Umbilical cord (tissue), 2 donors: ENCODE data around the gene BCL11B. TPM values are rescaled to one million over a fixed set of nuclear protein-coding genes. Genes with fewer than 3 reads are reported as not detected.

Experiments
- DNase-seq: peaks from one replicate; pipeline ENCODE4 v3.0.0-alpha.2; 2015; ENCODE audit warnings: low spot score
- total RNA-seq: library from RNA; depleted of rRNA; stranded (reverse); fragments of >200 nt; gene quantifications from one replicate; pipeline ENCODE4 v1.2.3, GENCODE V29; 2014; ENCODE audit warnings: low replicate concordance; ENCODE audit not compliant: insufficient read depth

Gene BCL11B
- total RNA-seq, 1 donor from 2014 or later = 2.6 TPM

DNA sequence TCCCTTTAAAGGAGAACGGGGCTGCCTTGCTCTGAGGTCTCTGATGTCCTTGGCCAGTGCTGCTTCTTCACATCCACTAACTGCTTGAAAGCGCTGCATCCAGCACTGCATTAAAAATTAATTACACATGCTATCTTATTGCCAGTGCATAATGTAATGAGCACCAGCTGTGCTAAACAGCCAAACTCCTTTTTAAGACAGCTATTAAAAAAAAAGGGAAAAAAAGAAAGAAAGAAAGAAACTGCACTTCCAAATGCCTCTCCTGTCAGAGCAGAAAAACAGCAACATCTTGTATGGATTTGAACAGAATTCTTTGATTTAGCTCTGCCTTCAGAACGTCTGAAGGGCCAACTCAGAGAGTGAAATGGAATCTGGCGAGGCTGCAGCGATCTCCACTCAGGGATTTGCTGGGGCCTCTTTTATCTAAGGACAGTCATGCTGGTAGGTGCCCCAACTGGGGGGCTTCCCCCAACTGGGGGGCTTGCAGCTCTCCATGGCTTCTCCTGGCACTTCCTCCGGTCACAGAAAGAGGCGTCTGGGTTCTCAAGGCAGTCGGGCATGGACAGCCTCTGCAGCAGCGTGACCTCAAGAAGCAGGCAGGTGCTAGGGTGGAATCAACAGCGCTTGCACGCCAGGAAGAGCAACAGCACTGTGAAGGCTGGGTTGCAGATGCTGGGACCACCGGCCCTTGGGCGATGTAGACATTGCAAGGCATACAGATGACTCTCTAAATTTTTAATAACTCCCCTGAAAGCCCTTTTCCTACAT, 46.4 kb downstream of the BCL11B start:
- DNase-seq = peak; percentile 69

DNA sequence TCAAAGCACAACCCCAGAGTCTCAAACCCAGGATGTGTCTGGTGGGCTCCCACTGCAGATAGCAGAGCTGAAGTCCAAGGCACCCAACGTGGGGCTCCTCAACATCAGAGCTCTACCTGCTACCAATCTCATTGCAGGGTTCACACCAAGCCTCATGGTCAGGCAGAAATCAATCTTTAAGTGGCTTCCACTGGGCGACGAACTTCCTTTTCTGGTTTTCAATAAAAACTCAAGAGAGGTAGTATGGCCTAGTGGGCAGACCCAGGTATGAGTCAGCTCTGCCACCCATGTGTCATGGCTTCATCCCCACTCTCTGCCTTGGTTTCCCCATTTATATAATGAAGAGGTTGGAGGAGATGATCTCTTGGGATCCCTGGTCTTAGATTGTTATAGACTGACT, 47.0 kb downstream of the BCL11B start:
- no peak for DNase-seq

DNA sequence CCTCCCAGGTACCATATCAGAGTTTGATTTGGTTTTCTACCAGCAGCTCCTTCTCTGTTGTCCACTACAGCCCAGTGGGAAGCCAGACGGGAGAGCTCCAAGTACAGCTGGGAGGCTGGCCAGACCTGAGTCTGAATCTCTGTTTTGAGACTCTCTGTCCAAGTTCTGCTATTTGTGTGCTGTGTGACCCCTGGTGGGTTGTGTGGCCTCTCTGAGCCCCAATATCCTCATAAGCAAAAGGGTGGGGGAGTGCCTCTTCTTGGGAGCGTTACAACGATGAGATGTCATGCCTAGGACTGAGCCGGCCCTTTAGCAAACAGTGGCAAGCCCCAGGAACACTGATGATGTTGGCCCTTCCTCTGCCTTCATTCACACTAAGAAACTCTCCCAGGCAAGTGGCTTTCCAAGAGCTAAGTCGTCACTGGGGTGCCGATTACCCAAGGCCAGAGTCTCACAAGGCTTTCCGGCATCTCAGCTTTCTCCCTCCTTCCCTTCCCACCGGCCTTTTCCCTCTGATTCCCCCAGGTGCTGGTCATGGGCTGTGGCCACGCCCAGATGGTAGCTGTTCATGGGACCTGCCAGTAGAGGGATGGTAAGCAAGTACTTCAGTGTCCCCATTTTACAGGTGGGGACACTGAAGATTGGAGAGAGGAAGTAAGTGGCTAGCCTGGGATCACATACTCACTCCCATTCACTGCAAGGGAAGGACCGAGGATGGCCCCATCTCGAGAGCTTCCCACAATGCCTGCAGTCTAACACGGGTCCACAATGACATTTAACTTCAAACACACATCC, 47.7 kb downstream of the BCL11B start:
- no peak for DNase-seq

DNA sequence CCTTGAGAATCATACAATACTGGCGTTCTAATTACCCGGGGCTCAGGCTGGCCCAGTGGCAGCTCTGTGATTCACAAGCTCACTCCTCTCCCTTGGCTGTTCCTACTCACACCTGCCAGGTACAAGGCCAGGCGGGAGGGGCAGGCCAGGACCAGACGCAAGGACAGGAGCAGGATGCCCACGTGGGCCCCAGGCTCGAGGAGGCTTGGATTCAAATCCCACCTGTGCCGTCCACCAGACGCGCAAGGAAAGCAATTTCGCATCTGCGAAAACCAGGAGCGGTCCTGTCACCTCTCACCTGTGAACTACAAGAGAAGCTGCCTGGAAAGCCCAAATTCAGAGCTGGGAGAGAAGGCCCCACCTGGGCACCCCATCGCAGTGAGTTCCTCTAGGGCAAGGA, 50.6 kb downstream of the BCL11B start:
- no peak for DNase-seq

DNA sequence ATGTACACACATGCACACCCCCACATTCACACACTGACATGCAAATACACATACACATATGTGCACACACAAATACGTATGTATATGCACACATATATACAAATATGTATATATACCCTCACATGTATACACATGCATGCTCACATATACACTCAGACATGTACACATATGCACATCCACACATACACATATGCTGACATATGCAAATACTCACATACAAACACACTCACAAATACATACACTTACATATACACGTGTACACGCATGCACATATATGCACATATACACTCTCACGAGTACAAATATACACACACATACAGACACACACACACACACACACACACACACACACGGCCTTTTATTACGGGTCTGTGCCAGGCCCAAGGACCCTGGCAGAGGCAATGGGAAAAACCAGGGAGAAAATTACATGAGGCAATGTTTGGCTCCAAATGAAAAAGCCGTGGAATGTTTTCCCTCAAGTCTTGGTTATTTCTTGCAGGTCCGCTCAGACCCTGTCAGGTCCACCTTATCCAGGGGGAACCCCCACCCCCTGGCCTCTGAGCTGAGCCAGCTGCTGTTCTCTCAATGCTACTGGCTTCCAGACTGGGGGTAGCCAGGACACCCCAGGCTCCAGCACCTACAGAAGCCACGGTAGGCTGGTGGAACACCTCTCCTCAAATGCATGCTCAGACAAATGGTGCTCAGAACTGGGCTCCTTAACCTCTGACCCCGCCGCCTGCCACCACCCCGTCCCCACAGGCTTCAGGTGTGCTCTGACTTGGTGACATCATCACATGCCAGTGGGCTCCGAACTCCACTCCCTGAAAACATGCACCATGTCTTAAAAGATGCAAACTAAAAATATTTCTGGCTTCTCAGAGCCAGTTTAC, 54.7 kb downstream of the BCL11B start:
- DNase-seq = no peak

DNA sequence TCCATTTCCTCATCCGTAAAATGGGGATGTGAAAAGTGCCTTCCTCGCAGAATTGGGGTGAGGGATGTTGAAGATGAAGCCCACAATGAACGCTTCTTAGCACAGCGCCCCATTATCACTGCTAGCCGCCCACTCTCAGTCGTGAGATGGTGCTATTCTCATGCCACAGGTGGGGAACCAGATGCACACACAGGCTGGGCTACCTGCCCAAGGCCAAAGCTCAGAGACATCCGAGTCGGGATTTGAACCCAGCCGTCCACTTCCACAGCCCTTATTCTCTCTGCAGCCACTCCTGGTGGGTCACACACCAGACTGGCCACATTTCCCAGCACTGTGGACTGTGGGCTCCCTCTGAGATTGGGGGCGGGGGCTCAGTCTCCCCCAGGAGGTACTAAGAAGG, 55.8 kb downstream of the BCL11B start:
- DNase-seq = no peak

DNA sequence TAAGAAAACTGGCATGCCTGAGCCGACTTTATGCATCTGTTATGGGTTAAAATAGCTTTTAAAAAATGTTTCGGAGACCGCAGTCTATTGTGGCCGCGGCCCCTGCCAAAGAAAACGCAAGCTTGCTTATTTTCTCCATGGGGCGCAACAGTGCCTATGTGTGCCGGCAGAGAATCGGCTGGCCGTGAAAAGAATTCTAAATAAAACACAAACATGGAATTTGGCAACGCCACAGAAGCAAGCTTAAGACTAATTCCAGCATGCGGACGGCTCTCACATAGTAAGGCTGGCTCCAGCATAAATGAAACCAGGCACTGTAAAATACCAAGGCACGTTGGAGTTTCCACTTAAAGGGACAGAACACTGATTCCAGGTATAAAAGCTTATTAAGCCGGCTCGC, 56.7 kb downstream of the BCL11B start:
- DNase-seq = peak; percentile 90

DNA sequence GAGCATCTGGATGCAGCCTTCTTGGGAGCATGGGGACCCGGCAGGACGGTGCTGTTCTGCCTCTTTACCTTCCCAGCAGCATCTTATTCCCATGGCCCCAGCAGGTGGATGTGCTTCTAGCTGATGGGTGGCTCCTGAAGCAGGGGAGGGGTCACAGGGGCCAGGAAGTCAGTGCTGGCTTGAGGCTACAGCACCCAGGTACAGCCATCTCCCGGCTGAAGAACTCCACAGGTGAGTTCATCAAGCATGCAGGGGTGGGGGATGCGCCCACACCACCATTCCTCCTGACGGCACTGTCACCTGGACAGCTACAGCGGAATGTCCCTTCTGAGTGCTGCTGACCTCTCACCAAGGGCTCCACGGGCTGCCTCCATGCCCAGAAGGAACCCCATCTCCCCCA, 57.3 kb downstream of the BCL11B start:
- no peak for DNase-seq

DNA sequence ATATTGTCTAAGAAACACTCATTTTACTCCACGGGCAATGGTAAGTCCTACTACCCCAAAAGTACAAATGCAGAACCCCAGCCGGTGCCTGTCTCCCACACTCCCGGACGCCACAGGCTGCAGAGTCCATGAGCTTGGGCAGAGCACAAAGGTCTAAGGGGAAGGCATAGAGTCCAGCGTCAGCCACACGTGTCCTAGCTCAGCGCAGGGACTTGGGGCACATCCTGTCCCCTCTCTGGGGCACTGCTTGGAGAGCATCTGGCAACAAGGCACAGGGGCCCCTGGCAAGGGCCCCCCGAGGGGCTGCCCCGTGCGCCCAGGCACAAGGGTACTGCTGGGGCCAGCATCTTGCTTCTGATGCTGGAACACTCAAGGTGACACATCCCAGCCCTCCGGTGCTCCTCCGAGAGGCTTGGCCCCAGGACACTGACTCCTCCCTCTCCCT, 58.4 kb downstream of the BCL11B start:
- no peak for DNase-seq

DNA sequence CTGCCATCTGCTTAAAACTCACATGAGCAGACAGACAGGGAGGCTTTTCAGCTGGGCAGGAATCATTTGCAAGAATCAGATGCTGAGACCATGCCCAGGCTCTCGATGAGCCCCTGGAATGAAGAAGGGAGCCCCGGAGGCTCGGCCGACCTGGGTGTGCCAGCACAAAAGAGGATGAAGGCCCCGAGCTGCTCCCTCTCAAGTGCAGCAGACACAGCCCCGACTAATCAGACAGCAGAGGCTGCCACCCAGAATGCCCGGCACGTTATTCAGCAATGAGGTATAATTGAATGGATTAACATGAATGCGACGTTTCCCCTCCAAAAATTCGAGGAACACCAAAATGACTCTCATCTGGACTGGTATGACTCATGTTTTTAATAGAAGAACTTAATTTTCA, 58.9 kb downstream of the BCL11B start:
- DNase-seq = no peak

DNA sequence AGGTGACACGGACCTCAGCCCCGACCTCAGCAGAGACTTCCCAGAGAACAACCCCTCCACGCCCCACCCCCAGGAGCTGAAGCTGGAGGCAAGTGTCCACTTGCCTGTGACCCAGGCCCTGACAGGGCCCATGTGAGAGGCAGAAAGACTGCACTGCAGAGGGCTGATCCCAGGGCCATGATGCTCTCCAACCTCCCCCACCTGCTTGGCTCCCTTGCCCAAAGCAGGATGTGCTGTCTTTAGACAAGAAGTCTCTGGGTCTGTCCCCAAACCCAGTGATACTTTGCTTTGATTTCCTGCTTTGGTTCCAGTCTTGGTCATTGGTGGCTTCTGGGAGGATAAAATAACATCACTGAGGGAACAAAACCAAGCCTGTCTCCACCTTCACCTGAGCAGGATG, 59.4 kb downstream of the BCL11B start:
- no peak for DNase-seq

DNA sequence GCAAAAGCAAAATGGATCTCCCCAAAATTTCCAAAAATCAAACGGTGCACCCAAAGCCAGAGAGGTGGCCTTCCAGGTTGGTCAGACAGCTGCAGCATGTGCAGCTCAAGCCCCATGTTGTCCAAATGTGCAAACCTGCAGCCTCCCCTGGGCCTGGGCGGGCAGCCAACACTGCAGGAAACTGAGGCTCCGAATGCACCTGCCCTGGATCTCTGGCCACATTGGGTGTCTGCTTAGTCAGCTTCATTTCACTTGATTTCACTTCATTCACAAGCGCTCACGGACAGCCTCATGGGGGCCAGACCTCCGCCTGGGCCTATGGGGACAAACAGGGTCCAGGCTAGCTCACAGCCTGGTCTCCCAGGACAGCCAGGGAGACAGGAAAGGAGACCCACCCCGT, 59.8 kb downstream of the BCL11B start:
- DNase-seq = no peak

DNA sequence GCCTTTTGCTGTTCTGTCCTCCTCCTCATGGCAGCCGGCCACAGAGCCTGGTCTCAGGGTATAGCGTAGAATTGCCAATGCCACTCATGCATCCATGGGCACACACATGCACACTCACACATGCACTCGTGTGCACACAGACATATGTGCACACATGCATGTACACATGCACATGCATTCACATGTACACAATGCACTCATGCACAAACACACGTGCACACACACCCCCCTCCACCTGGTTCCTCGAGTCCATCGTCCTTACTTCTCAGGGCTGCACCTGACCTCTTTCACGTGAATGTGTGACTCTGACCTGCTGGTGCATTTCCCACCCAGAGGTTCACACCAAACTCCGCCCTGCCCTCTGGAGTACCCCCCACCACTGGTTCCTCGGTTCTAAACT, 60.6 kb downstream of the BCL11B start:
- DNase-seq = no peak

DNA sequence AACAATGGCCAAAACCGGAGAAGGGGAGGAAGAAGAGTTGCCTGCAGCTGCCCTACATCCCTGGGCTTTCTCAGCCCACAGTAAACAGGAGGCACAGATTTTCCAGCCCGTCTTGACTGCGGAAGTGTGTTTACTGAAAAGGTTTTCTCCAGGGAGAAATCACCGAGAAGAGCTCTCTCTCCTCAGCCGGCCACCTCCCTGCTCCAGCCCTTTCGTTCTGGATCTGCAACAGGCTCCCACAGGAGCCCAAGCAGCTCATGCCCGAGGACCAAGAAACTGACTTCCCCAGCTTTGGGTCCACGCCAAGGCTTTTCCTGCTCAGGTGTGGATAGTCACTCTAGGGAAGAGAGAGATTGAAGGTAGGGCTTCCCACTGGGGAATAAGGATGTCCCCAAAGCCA, 61.7 kb downstream of the BCL11B start:
- DNase-seq = no peak

DNA sequence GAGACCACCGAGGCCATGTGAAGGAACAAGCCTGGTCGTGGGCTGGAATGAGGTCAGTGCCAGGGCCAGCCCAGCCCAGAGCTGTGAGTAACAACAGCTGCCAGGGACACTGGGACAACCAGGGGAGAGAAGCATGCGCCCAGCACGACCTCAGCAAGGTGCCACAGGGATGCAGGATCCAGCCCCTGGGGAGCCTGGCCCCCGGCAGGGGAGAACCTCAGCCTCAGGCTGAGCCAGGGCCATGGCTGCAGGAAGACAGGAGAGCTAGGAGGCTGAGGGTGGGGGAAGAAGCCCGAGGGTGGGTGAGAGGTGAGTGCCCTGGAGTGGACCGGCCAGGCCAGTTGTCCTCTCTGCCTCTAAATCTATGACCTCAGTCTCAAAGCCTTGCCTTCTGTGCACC, 62.6 kb downstream of the BCL11B start:
- DNase-seq = no peak

DNA sequence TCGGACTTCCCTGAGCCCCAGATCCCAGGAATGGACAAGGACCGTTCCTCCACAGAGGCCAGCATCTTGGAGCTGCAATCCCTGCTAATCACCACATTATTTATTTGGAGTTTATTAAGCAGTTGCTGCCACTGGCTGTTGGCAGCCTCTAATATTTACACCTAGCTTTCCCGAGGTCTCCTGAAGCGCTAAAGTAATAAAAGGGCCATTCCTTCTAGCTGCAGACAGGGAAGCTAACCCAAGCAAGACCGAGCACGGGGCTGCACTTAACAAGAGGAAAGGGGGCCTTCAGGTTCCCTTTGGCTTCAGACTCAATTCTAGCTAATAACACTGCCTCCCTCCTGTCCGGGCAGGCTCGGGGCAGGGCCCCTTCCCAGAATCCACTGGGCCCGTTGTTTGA, 63.7 kb downstream of the BCL11B start:
- no peak for DNase-seq

DNA sequence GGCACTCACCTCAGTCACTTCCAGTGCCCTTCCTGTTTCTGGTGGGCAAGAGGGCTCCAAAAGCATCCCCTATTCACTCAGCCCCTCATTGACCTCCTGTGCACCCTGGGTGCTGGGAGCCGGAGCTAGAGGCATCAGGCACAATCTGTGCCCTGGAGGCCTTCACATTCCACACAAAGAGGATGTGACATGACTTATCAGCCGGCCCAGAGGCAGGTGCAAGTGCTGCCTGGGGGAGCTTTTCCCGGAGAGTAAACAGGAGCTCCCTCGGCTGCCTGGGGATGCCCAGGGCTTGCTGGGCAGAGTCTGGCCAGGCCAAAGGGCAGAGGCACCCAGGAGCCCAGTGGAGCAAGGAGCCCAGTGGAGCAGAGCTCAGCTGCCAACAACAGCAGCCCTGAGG, 64.5 kb downstream of the BCL11B start:
- no peak for DNase-seq

DNA sequence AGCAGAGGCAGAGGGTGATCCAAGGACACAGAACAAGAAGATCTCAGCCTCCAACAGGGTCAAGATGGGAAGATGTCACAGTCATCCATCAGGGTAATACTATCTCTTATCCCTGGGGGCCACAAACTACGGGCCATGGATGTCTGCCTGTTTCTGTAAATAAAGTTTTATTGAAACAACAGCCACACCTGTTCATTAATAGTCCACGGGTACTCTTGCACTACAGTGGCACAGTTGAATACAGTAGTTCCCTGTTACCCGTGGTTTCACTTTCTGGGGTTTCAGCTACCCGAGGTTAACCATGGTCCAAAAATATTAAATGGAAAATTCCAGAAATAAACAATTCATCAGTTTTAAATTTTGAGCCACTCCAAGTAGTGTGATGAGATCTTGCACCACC, 65.9 kb downstream of the BCL11B start:
- no peak for DNase-seq

DNA sequence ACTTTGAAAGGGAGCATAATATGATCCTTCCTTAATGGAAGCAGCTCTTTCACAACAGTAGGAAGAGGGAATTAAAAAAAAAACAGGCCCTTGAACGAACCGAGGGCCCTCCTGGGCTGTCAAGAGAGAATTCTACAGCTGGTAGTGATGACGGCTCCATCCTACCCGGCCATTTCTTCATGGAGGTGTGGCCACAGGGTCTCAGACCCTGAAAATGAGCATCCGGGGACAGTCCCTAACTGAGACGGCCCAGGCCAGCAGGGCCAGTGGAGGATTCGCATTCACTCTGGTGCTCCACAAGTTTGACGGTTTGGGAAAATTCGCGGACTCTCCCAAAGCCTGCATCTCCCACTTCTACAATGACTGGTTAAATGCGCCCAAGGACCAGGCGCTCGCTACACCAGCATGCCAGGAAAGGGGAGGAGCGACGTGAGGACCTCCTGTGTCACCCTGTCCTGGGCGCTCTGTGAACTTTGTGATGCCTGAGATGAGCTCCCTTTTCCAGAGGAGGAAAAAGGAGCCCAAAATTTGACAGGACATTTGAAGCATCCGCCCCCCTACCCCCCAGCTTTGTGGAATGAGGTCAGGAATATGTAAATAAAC, 66.8 kb downstream of the BCL11B start:
- no peak for DNase-seq

DNA sequence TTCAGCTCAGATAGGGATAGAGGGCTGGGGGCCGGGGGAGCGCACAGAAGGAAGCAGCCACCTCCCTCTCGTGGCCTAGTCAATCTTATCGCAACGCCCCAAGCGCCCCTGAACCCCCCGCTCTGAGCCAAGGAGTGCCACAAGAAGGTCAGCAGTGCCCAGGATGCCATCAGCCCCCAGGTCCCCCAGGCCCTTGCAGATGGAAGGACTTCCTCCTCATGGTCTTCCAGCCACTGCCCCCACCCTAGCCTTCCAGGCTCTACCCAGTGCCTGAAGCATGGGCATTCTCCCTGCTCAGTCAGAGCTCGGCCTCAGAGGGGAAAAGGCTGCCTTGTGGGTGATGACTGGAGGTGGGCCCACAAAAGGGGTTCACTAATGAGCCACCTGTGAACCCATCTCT, 68.2 kb downstream of the BCL11B start:
- DNase-seq = no peak

DNA sequence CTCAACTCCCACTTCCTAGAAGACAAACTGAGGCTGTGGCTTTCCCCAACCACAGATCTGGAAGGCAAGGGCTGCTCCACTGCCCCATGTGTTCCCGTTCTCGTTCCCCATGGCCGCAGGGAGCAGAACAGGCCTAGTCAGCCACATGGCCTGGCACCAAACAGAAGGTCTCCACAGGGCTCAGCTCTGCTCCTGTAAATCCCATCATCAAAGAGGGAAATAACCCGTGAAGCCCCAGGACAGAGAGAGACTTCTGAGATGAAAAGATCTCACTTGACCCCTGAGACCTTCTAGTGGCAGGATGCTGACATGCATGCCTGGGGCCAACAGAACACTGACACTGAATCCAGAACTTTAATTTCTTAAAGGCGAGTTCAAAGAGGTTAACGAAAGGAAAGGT, 68.9 kb downstream of the BCL11B start:
- DNase-seq = no peak

DNA sequence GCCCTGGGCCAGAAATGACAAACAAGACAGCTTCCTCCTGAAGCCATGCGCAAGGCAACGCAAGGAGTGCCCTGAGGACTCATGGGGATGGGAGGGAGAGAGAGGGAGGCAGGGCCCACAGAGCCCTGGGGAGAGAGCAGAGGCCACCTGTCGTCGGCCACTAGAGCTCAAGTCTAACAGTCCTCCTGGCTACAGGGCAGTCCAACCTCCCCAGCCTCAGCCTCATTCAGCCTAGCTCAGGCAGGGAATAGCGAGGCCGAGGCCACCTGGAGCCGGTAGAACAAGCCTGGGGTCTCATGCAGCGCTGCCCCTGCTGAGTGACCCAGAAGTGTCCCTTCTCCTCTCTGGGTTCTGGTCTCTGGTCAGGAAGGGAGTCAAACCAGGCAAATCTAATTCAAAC, 69.5 kb downstream of the BCL11B start:
- no peak for DNase-seq
